Smooth muscle cell of the pulmonary artery (primary cell): ENCODE data around the gene TBC1D13. TPM values are rescaled to one million over a fixed set of nuclear protein-coding genes. Genes with fewer than 3 reads are reported as not detected.

ENCODE experiments used
- total RNA-seq: library from RNA; depleted of rRNA; stranded (reverse); fragments of >200 nt; gene quantifications from 2 replicates; pipeline ENCODE4 v1.2.3, GENCODE V29; 2014

TBC1D13 gene
- 16.3 and 17.8 TPM in 2 replicates for total RNA-seq

DNA sequence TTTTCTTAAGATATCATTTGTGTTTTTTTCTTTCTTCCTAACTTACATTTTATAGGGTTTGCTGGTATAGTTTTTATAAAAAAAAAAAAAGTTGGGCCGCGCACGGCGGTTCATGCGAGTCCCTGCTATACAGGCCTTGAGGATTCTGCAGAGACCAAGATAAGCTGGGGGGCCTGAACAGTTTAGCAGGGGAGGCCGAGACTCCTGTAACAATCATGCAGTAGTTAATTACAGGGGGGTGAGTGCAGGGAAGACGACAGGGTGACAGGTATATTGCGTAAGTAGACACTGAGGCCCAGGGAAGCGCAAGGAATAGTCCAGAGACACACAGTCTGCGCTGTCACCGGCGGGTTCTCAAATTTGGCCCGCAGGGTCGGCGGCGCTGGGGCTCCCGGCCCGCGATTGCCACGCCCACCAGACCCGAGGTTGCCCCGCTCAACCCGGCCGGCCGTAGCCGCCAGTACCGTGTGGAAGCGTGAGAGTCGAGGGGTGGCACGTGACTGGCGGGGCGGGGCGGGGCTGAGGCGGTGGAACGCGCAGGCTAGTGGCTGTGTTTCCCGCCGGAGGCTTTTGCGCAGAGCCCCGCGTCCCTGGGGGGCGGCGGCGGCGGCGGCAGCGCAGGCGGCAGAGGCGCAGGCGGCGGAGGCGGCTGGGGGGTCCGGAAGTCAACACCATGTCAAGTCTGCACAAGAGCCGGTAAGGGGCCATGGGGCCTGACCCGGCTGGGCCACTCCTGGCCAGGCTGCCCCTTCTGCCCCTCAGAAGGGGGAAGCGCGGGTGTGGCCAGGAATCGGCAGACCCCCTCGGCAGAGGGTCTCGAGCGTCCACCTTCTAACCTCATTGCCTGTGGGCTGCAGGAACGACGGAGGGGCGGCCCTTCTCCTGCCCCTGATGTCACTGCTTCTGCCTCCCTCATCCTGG lies at the start of gene TBC1D13:
TBC1D13 (plus strand) TSS at position 573 of the 921 bp plus-strand sequence; CDS start at position 674, 101 bp downstream.

GRCh38 chr9:128771745-128772519 lies 15.1 kb upstream of the TBC1D13 start, which contains the start of gene ZER1:
Gene ZER1 (minus strand): TSS chr9:128771927. CDS start chr9:128755565, 16,362 bp downstream.

GRCh38 chr9:128818099-128818838 lies 31.2 kb downstream of the TBC1D13 start, which contains the start of gene ENDOG:
Gene ENDOG (plus strand): TSS chr9:128818500. CDS start chr9:128818685, 185 bp downstream.

GRCh38 chr9:128829477-128830251 lies 42.6 kb downstream of the TBC1D13 start, which contains the start of gene SPOUT1:
Gene SPOUT1 (minus strand): TSS chr9:128829794. CDS start chr9:128829780, 14 bp downstream.

Other genes with a start within 250 kb of the TBC1D13 start
- 320 and 359 TPM in 2 replicates for gene SPTAN1, start 234.7 kb upstream of the TBC1D13 start, total RNA-seq
- gene DYNC2I2, start 130.4 kb upstream of the TBC1D13 start, total RNA-seq, result 35.8 and 43.4 TPM in 2 replicates
- 240 and 280 TPM in 2 replicates for gene SET, start 98.0 kb upstream of the TBC1D13 start, total RNA-seq
- gene PKN3, start 84.8 kb upstream of the TBC1D13 start, total RNA-seq, result 0.46 and 0.59 TPM in 2 replicates
- gene ZDHHC12, start 63.1 kb upstream of the TBC1D13 start, total RNA-seq, result 38.3 and 40.3 TPM in 2 replicates
- 39.9 and 40.9 TPM in 2 replicates for gene ZER1, start 15.3 kb upstream of the TBC1D13 start, total RNA-seq
- 11.7 and 20.8 TPM in 2 replicates for gene ENDOG, start 31.2 kb downstream of the TBC1D13 start, total RNA-seq
- 18.1 and 25.7 TPM in 2 replicates for gene SPOUT1, start 42.5 kb downstream of the TBC1D13 start, total RNA-seq
- gene KYAT1, start 94.7 kb downstream of the TBC1D13 start, total RNA-seq, result 8.1 and 13.3 TPM in 2 replicates
- gene LRRC8A, start 94.9 kb downstream of the TBC1D13 start, total RNA-seq, result 57.5 and 76.5 TPM in 2 replicates
- 4.9 and 9.3 TPM in 2 replicates for gene PHYHD1, start 133.7 kb downstream of the TBC1D13 start, total RNA-seq
- 24.9 and 30.9 TPM in 2 replicates for gene DOLK, start 160.3 kb downstream of the TBC1D13 start, total RNA-seq
- gene NUP188, start 160.4 kb downstream of the TBC1D13 start, total RNA-seq, result 43.2 and 70.9 TPM in 2 replicates
- gene SH3GLB2, start 241.1 kb downstream of the TBC1D13 start, total RNA-seq, result 39.2 and 69.5 TPM in 2 replicates
- gene MIGA2, start 249.4 kb downstream of the TBC1D13 start, total RNA-seq, result 29.0 and 34.1 TPM in 2 replicates